ENCODE data around the gene SEC14L2. TPM values are rescaled to one million over a fixed set of nuclear protein-coding genes. Genes with fewer than 3 reads are reported as not detected.

Gene SEC14L2
- total and polyA plus RNA-seq, 2 experiments from 2014 or later: 2.5 to 4.2 TPM

GRCh38 chr22:30347255-30347892 lies 49.4 kb upstream of the SEC14L2 start (continued):
- TF ChIP-seq REST (IDR thresholded peaks at IDR 0.05; ENCODE audit: unreplicated experiment): no peak
- TF ChIP-seq ZNF462 (CRISPR knock-in tag; IDR thresholded peaks at IDR 0.05): no peak
- no peak for TF ChIP-seq STAT1 (IDR thresholded peaks at IDR 0.05; ENCODE audit: unreplicated experiment)
- no peak for TF ChIP-seq ZNF114 (CRISPR knock-in tag; IDR thresholded peaks at IDR 0.05)
- no peak for TF ChIP-seq POLR2AphosphoS5 (IDR thresholded peaks at IDR 0.05; ENCODE audit: low read depth)

- no peak overlapping the region for H3K4me3 ChIP-seq
- H3K27ac Mint-ChIP-seq: no peak overlapping the region
- no peaks in the 10 kb centered on the region for H3K4me1 ChIP-seq (ENCODE audit: insufficient read depth)
- H3K4me3 Mint-ChIP-seq: no peak overlapping the region
- H3K27me3 Mint-ChIP-seq (ENCODE audit: insufficient read depth, low read depth, poor library complexity): peaks cover 4% of the 10 kb centered on the region
- no peak overlapping the region for H2AFZ ChIP-seq
- H3K4me1 Mint-ChIP-seq: no peaks in the 10 kb centered on the region
- no peaks in the 10 kb centered on the region for H3K9me2 ChIP-seq (ENCODE audit: insufficient read depth)
- peaks cover 64% of the 10 kb centered on the region for H3K36me3 ChIP-seq (ENCODE audit: insufficient read depth)
- no peaks in the 10 kb centered on the region for H3K27me3 ChIP-seq (ENCODE audit: insufficient read depth)
- H3K9me3 Mint-ChIP-seq: no peaks in the 10 kb centered on the region; the same call in 2 of the 3 replicates
- DNase-seq (ENCODE audit: low spot score): no peak
- H3K36me3 Mint-ChIP-seq (ENCODE audit: low read depth): peaks cover 83% of the 10 kb centered on the region
- peaks cover 53% of the 10 kb centered on the region for H3K79me2 ChIP-seq (replicated peaks; ENCODE audit: insufficient read depth)
- H3F3A ChIP-seq (replicated peaks; ENCODE audit: low read depth): 0 out of 2 replicates have a peak, but pooled peaks cover 3% of the 10 kb centered on the region
- no peak overlapping the region for H3K27ac ChIP-seq (ENCODE audit: low read depth)
- no peak overlapping the region for H3K4me2 ChIP-seq
- peaks cover 23% of the 10 kb centered on the region for H4K20me1 ChIP-seq (replicated peaks; ENCODE audit: insufficient read depth)
- ATAC-seq: no peak
- TF ChIP-seq EZH2 (IDR thresholded peaks at IDR 0.05; ENCODE audit: low read depth, unreplicated experiment) (no peak), EZH2phosphoT487 (IDR thresholded peaks at IDR 0.05; ENCODE audit: unreplicated experiment) (no peak), CTCF (conservative IDR thresholded peaks at IDR 0.05; ENCODE audit: low read depth in 2 of 2) (no peak)
Observed at GRCh38 chr22:30348404-30348803, 48.4 kb upstream of the SEC14L2 start.
